Mesothelial cell of epicardium (in vitro differentiated cells): Measurements from ENCODE around the gene TAF10. TPM values are rescaled to one million over a fixed set of nuclear protein-coding genes. Genes with fewer than 3 reads are reported as not detected.

Source experiments
- DNase-seq, 2 experiments: peaks; one replicate each; pipeline ENCODE4 v3.0.0; 2021; ENCODE audit warnings: low spot score in 2 of 2; ENCODE audit not compliant: unreplicated experiment in 2 of 2
- H3K27ac Mint-ChIP-seq: 2 replicates; pipeline ENCODE4 v1.8.0; 2021; ENCODE audit warnings: mixed read lengths
- H3K27me3 Mint-ChIP-seq: 2 replicates; pipeline ENCODE4 v1.8.0; 2021; ENCODE audit warnings: low read depth, mixed read lengths
- H3K36me3 Mint-ChIP-seq: 2 replicates; pipeline ENCODE4 v1.8.0; 2021; ENCODE audit warnings: mixed read lengths
- H3K4me1 Mint-ChIP-seq: 2 replicates; pipeline ENCODE4 v1.8.0; 2021; ENCODE audit warnings: mixed read lengths
- H3K4me3 Mint-ChIP-seq: 2 replicates; pipeline ENCODE4 v1.8.0; 2021; ENCODE audit warnings: mild to moderate bottlenecking, moderate library complexity, mixed read lengths
- H3K9me3 Mint-ChIP-seq: 2 replicates; pipeline ENCODE4 v1.8.0; 2021; ENCODE audit warnings: mixed read lengths
- total RNA-seq: library from RNA; stranded (reverse); gene quantifications from 3 replicates; pipeline ENCODE4 v1.2.1, GENCODE V29; 2021
- TF ChIP-seq, protein P1 (sequence below): fragments of 200-600 bp; sonication (generic); IDR thresholded peaks from one replicate; pipeline ENCODE4 v1.5.0; 2021; ENCODE audit warnings: antibody characterized with exemption; ENCODE audit not compliant: unreplicated experiment

Gene TAF10
- total RNA-seq, 1 donor from 2014 or later: 119 TPM

- H3K36me3 Mint-ChIP-seq: peaks cover 10% of the 10 kb centered on the region
- H3K27ac Mint-ChIP-seq: peak overlapping the region; percentile 54
- no peaks in the 10 kb centered on the region for H3K27me3 Mint-ChIP-seq
- H3K4me1 Mint-ChIP-seq: peaks cover 12% of the 10 kb centered on the region
- TF ChIP-seq, protein P1, sequence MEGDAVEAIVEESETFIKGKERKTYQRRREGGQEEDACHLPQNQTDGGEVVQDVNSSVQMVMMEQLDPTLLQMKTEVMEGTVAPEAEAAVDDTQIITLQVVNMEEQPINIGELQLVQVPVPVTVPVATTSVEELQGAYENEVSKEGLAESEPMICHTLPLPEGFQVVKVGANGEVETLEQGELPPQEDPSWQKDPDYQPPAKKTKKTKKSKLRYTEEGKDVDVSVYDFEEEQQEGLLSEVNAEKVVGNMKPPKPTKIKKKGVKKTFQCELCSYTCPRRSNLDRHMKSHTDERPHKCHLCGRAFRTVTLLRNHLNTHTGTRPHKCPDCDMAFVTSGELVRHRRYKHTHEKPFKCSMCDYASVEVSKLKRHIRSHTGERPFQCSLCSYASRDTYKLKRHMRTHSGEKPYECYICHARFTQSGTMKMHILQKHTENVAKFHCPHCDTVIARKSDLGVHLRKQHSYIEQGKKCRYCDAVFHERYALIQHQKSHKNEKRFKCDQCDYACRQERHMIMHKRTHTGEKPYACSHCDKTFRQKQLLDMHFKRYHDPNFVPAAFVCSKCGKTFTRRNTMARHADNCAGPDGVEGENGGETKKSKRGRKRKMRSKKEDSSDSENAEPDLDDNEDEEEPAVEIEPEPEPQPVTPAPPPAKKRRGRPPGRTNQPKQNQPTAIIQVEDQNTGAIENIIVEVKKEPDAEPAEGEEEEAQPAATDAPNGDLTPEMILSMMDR: no peak
- H3K4me3 Mint-ChIP-seq: no peak overlapping the region
- H3K9me3 Mint-ChIP-seq: peaks cover 5% of the 10 kb centered on the region
- no peak for DNase-seq
Measured at GRCh38 chr11:6576471-6577373, 35.3 kb downstream of the TAF10 start.

DNA sequence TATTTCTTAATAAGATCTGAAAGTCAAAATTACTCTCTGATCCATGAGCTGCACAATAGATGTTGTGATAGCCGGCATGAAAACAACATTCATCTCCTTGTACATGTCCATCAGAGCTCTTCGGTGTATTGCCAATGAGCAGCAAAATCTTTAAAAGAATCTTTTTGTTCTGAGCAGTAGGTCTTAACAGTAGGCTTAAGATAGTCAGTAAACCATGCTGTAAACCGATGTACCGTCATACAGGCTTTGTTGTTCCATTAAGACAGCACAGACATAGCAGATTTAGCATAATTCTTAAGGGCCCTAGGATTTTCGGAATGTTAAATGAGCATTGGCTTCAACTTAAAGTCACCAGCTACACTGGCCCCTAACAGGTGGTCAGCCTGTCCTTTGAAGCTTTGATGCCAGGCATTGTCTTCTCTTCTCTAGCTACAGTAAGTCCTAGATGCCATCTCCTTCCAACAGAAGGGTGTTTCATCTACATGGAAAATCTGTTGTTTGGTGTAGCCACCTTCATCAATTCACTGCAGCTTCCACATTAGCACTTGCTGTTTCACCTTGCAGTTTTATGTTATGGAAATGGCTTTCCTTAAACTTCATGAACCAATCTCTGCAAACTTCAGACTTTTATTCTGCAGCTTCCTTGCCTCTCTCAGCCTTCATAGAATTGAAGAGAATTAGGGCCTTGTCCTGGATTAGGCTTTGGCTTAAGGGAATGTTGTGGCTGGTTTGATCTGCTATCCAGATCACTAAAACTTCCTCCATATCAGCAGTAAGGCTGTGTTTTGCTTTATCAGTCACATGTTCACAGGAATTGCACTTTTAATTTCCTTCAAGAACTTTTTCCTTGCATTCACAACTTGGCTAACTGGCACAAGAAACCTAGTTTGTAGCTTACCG, 37.0 kb downstream of the TAF10 start:
- Mint-ChIP-seq H3K36me3 (peaks cover 6% of the 10 kb centered on the region), H3K27ac (no peak overlapping the region), H3K9me3 (no peaks in the 10 kb centered on the region), H3K4me1 (peaks cover 12% of the 10 kb centered on the region), H3K27me3 (no peaks in the 10 kb centered on the region), H3K4me3 (no peak overlapping the region)
- TF ChIP-seq, protein P1: no peak
- no peak for DNase-seq

GRCh38 chr11:6572215-6572614, 39.8 kb downstream of the TAF10 start:
- TF ChIP-seq, protein P1: no peak
- DNase-seq: no peak
- no peak overlapping the region for H3K4me3 Mint-ChIP-seq
- peaks cover 10% of the 10 kb centered on the region for H3K36me3 Mint-ChIP-seq
- H3K4me1 Mint-ChIP-seq: peaks cover 9% of the 10 kb centered on the region
- no peaks in the 10 kb centered on the region for H3K9me3 Mint-ChIP-seq
- H3K27ac Mint-ChIP-seq: no peak overlapping the region
- H3K27me3 Mint-ChIP-seq: no peaks in the 10 kb centered on the region

DNA sequence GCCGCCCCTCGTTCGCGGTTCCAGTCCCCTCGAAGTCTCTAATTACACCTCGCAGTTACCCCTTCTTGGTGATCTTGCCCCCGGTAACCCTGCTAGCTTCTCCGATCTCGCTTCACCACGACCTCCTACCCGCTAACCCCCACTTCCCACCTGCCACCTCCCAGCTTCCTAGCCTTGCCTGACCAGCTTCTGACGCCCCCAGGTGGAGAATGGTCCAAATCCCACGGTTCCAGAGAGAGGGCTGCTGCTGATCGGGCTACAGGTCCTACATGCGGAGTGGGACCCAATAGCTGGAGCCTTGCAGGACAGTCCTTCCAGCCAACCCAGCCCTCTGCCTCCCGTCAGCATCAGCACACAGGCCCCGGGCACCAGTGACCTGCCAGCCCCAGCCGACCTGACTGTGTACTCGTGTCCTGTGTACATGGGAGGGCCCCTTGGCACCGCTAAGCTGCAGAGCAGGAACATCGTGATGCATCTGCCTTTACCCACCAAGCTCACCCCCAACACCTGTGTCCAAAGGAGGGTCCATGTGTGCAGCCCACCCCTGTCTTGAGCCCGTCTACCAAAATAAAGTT, 40.5 kb downstream of the TAF10 start:
- no peaks in the 10 kb centered on the region for H3K27me3 Mint-ChIP-seq
- no peak overlapping the region for H3K27ac Mint-ChIP-seq
- DNase-seq: no peak
- H3K9me3 Mint-ChIP-seq: no peaks in the 10 kb centered on the region
- peaks cover 2% of the 10 kb centered on the region for H3K4me1 Mint-ChIP-seq
- H3K4me3 Mint-ChIP-seq: no peak overlapping the region
- H3K36me3 Mint-ChIP-seq: peaks cover 10% of the 10 kb centered on the region
- TF ChIP-seq, protein P1: no peak

- TF ChIP-seq, protein P1: no peak
- no peaks in the 10 kb centered on the region for H3K27me3 Mint-ChIP-seq
- H3K4me1 Mint-ChIP-seq: no peaks in the 10 kb centered on the region
- peaks cover 10% of the 10 kb centered on the region for H3K36me3 Mint-ChIP-seq
- no peaks in the 10 kb centered on the region for H3K9me3 Mint-ChIP-seq
- no peak for DNase-seq
- H3K27ac Mint-ChIP-seq: no peak overlapping the region
- no peak overlapping the region for H3K4me3 Mint-ChIP-seq
Measured at GRCh38 chr11:6570691-6571427, 41.2 kb downstream of the TAF10 start.
